Stimulated activated CD8-positive, alpha-beta memory T cell treated with anti-CD3 and anti-CD28 coated beads, Interleukin-12 subunit alpha, Interleukin-12 subunit beta, amount 100 ng/mL, for 24 hours (primary cell): ENCODE measurements around the gene UBE2G2.

Experiments used
- DNase-seq: peaks from one replicate; pipeline ENCODE4 v3.0.0-alpha.2; 2020; ENCODE audit errors: extremely low read depth

The UBE2G2 gene

GRCh38 chr21:44763451-44764318 lies 37.9 kb downstream of the UBE2G2 start:
- DNase-seq, result no peak

DNA sequence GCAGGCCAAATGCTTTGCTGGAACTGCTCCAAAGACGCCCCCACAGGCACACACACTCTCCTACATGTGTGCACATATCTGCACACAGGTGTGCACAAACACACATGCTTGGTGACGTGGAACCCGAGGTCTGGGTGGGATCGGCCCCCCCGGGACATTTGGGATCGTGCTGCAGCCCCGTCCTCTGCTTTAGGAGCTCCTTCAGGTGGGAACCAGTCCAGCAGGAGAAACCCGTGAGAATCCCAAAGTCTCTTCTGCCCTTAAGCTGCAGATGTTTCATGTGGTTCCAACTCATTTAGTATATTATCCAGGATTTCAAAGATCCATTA lies 38.6 kb downstream of the UBE2G2 start:
- no peak for DNase-seq

DNA sequence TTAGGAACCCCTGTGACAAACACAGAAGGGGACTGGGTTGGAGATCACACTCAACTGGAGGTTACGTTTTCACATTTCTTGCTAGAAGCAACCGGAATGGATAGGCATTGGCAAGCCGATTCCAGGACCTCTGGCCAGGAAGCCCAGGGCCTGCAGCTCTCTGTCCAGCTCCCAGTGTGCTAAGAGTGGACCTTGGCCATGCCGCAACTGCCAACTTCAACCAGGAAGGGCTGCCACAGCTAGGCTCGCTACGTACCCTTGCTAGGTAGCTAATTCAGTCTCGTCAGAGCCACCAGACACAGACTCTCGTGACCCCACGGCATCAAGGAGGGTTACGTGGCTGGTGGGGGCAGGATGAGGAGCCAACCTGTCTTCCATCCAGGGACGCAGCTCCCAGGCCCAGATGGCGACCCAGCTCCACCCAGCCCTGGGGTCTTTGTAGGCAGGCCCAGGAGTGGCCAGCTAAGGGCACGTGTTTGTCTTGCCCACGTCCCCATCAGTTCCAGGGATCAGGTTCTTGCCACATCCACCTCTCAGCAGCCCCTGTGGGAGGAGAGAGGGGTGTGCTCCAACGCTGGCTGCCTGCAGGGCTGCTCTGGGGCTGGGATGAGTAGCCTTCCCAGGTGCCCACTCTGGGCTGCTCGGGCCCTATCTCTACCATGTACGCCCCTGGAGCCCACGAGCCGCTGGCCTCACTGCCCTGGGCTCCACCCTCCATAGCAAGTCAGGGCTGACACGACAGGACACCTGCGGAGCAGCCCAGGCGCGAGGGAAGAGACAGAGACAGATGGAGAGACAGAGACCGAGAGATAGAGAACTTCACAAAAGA lies 39.2 kb downstream of the UBE2G2 start:
- DNase-seq, result no peak

DNA sequence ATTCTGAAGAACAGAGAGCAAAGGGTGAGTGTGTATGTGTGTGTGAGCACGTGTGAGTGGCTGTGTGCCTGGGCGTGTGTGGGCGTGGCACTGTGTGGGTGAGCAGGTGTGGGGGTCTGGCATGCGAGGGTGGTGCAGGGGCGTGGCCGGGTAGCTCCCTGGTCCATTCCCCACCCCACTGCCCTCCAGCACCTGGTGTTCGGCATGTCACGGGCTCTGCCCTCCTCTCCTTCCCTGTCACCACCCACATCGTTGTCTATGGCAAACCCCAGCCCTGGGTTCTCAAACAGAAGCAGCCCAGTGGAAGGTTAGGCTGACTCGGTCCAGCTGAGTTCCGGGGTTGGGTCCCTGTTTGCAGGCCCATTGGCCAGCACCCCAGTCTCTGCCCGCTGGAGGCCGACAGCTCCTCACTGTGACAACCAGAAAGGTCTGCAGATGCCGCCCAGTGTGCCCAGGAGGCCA lies 39.8 kb downstream of the UBE2G2 start:
- no peak for DNase-seq

- no peak for DNase-seq
Measured at GRCh38 chr21:44761011-44761729, 40.5 kb downstream of the UBE2G2 start.

- DNase-seq, result no peak
Measured at GRCh38 chr21:44760376-44760775, 41.2 kb downstream of the UBE2G2 start.

GRCh38 chr21:44759628-44760285 lies 41.9 kb downstream of the UBE2G2 start:
- DNase-seq, result no peak

DNA sequence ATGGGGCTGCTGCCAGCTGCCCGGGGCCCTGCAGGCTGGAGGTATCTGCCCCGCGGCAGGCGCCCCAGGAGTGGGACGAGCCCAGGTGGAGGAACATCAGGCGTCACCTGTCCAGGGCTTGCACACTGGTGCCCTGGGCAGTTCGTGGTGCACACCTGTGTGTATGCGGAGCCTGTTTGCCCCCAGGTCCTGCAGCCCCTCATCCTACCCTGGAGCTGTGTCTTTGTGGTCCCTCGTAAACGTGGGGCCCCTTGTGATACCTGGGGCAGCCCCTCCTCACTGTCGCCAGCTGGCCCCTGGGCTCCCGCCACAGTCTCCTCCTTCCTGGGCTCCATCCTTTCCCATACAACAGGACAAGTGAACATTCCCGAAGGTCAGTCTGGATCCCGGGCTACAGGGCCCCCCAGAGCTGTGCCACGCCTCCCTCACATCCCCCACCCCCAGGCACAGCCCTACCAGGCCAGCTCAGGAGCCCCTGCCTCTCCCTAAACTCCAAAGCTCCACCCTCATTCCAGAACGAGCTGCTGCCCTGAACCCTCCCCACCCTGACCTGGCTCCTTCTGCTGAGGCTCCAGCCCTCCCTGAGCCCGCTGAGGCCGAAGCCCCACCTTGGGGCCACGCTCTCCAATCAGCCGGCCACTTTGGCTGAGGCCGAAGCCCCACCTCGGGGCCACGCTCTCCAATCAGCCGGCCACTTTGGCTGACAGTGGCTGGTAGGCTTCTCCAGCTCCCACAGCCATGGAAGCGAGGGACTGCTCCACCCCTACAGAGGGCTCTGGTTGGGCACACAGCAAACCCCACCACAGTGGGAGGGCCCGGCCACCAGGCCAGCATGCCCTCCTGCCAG lies 42.6 kb downstream of the UBE2G2 start:
- DNase-seq, result no peak

DNA sequence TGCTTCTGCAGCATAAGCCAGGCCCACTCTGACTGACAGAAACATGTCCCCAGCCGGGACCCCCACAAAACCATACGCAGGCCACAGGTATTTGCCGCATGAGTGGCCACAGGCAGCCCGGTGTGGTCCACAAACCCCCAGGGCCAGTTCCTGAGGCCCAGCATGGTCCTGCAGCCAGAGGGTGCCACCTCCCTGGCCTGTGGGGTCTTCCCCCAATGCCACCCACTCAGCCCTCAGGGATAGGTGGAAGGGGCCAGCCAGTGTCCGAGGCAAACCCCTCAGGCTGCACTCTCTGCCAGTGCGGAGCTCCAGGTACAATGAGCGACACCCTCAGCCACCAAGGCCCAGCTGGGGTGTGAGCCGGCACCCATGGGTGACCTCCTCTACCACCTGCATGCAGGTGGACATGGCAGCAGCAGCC lies 43.5 kb downstream of the UBE2G2 start:
- no peak for DNase-seq

DNA sequence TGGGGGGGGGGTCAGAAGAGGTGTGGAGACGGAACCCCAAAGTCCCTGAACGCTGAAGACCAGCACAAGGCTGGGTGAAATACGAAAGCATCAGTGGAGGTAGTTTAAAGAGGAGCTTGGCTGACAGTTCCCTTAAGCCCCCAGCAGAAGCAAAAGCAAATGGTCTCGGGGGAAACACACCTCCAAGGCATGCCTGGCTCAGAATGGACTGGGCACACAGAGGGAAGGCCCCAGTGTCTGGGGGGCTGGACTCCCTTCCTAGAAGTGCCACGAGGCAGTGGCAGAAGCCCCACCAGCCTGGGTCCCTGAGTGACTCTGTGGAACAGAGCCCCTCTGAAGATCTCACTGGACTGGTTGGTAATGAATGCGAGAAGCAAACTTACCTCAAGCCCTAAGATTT lies 43.9 kb downstream of the UBE2G2 start:
- no peak for DNase-seq

DNA sequence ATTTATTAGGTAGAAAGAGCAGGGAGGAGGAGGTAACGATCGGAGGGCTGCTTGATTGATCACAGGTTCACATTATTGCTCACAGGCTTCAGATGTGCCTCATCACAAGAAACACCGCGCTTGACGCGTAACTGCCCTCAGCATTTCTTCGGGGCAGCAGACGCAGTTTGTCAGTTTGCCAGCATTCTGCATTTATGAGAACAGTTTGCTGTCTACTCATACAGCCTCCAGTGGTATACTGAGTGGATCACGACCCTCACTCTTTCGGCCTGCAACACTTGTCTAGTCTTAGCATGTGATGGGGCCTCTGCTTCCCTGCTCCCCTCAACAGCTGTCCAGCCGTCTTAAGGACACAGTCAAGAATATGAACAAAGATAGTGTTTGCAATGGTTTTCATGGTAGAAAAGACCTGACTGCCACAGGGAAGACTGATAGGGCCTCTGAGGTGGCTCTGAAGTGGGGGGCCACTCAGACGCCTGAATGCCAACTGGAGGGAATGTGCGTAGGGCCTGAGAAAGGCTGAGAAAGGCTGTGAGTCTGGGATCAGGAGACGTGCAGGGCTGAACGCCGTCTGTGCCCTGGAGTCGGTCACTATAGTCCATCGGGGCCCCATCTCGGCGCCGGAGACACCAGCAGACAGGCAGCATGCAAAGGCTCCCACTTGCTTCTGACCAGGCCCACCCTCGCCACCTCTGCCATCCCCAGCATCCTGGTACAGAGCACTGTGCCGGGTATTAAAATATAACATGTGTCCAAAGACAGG lies 45.0 kb downstream of the UBE2G2 start:
- DNase-seq, result no peak

- no peak for DNase-seq
Measured at GRCh38 chr21:44755227-44755626, 46.4 kb downstream of the UBE2G2 start.

DNA sequence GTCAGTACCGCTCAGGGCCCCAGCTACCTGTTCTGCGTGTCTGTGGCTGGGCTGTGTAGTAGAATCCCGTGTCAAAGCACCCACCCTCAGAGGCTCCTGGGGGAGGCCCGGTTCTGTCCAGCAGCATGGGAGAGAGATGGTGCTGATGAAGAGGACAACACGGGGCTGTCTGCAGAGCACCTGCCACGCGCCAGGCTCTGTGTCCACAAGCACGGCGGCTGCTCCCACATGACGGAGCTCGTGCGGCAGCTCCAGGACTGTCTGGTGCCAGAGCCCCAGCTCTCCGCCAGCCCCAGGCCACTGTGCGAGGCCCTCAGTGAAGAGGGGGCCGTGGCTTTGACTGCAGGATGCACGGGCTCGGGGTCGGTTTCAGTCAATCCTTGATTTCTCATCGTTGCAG lies 48.3 kb downstream of the UBE2G2 start:
- DNase-seq, result no peak

- no peak for DNase-seq
Measured at GRCh38 chr21:44752671-44753235, 48.9 kb downstream of the UBE2G2 start.

DNA sequence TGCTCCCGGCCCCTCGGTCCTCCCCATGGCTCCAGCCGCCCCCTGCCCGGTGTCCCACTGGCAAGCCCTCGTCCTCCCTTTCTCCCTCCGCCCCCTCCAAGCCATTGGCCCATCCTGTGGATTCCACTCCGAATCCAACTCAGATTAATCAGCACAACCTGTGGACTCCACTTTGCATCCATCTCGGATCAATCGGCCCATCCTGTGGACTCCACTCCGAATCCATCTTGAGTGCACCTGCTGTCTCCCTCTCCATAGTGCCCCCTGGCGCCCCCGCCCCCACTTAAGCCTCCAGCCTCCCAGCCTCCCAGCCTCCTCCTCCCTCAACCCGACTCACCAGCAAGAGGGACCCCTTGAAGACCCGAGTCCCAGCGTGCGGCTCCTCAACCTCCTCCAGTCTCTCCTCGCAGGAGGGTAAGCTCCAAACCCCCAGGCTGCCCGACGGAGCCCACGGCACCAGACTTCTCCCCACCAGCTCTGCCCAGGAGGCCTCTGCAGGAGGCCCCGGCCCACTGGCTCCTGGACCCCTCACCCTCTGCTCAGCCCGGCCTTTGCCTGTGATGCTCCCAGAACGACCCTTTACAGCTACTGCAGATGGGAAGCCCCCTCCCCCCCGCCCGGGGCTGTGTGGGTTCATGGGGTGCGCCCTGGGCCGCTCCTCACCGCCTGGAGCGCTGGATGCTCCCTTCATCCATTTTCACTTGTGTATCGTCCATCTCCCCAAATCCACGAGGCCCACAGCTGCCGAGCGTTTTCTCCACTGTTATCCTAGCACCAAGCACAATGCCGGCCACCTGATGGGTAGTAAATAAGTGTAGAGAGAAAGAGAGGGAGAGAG lies 49.6 kb downstream of the UBE2G2 start:
- DNase-seq, result no peak

DNA sequence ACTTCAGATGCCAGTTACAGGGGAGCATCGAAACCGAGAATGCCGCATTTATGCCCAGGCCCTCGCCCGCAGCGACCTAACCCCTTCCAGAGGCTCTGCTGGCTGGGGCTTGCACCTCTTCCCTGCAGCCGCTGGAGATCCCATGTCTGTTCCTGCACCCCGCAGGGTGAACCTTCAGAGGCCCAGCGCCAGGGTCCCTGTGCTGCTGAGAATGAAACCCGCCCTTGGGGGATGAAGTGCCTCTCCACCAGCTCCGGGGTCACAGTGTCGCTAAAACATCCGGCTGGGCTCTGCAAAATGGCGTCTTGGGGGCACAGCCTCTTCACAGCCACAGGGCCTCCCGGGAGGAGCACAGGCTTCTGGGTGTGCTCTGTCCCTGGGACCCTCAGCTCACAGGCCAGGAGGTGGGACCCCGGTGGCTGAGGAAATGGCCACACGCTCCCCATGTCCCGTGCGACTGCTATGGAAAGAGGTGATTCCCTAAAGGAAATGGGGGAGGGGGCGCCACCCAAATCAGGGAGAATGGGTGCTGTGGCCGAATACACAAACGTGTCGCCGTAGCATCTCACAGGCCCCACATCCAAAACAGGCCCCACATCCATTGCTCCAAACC lies 50.3 kb downstream of the UBE2G2 start:
- DNase-seq, result no peak

- DNase-seq, result no peak
Measured at GRCh38 chr21:44750675-44751025, 51.0 kb downstream of the UBE2G2 start.
